NCI-H2227 (cell line): Measurements from ENCODE around the gene PHETA2.
"Not testable (repeated sequence)": the region's sequence is repeated elsewhere in the genome, so short reads cannot be mapped to it uniquely, and the experiment has no call there.

Source experiments
- DNase-seq: peaks from one replicate; lab custom pipeline; 2025; ENCODE audit not compliant: unreplicated experiment; lab: John Stamatoyannopoulos, UW

Gene PHETA2

GRCh38 chr22:42101199-42101598 is 27.2 kb downstream of the PHETA2 start:
- DNase-seq, result no peak

- DNase-seq, result not testable (repeated sequence)
Measured at GRCh38 chr22:42104332-42104860, 30.3 kb downstream of the PHETA2 start.

GRCh38 chr22:42108848-42109247 is 34.8 kb downstream of the PHETA2 start:
- no peak for DNase-seq

GRCh38 chr22:42111798-42112197 is 37.8 kb downstream of the PHETA2 start:
- no peak for DNase-seq

- DNase-seq, result not testable (repeated sequence)
Measured at GRCh38 chr22:42112793-42113192, 38.7 kb downstream of the PHETA2 start.

- no peak for DNase-seq
Measured at GRCh38 chr22:42114721-42115120, 40.7 kb downstream of the PHETA2 start.

- not testable (repeated sequence) for DNase-seq
Measured at GRCh38 chr22:42115420-42115830, 41.4 kb downstream of the PHETA2 start.

- DNase-seq, result no peak
Measured at GRCh38 chr22:42116848-42117424, 42.9 kb downstream of the PHETA2 start.

- DNase-seq, result not testable (repeated sequence)
Measured at GRCh38 chr22:42120231-42121021, 46.4 kb downstream of the PHETA2 start.

GRCh38 chr22:42123529-42123928 is 49.5 kb downstream of the PHETA2 start:
- not testable (repeated sequence) for DNase-seq

- DNase-seq, result no peak
Measured at GRCh38 chr22:42127606-42128005, 53.6 kb downstream of the PHETA2 start.

GRCh38 chr22:42128007-42128406 is 54.0 kb downstream of the PHETA2 start:
- not testable (repeated sequence) for DNase-seq
